GM18951 (cell line): ENCODE measurements around the gene IGFBP5.

ENCODE experiments used
- POLR2A ChIP-seq: IDR thresholded peaks from 4 replicates; pipeline ENCODE4 v1.6.1; 2011; ENCODE audit warnings: mild to moderate bottlenecking; ENCODE audit not compliant: insufficient read length, insufficient read depth; ENCODE audit errors: extremely low read depth
- in situ Hi-C: fragments of 300-500 bp; cut with MboI; formaldehyde crosslinking; loops from one replicate; pipeline ENCODE4 v1.12.0; 2022; ENCODE audit warnings: low sequenced_read_pairs, mixed read lengths, inconsistent platforms; ENCODE audit not compliant: unreplicated experiment

The IGFBP5 gene

GRCh38 chr2:216689397-216689796, 6.0 kb downstream of the IGFBP5 start:
- in situ Hi-C loops, result loop anchor here (10.0 to 25.0 kb wide), 2 partner anchors 825 to 1023 kb away; no protein-coding TSS in a partner anchor
- no peak for TF ChIP-seq POLR2A

DNA sequence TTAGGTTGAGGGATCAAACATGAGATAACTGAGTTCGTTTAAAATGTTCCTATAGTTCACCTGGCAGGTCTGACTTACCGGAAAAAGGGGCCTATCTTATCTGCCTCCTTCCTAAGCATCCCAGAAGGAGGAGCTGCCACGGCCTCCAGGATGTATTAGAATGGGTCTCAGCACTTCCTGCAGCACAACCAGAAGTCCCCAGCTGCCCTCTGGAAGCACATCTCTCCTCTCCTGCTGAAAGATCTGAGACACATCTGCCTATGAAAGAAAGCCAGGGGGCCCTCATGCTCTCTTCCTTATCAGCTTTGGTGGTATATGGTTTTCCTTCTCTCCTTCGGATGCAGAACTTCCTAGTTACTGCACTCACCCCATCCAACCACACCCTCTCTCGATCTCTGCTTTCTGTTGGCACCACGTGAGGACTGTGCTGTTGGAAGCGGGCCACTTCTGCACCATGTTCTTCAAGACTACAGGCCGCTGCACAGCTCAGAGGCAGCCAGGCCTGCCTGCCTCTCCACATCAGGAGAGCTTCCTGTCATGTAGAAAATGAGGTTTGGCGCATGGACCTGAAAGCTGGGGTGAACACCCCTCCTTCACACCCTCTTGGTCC, 6.5 kb downstream of the IGFBP5 start:
- in situ Hi-C loops, result loop anchor here (10.0 to 25.0 kb wide), 2 partner anchors 826 to 1023 kb away; no protein-coding TSS in a partner anchor
- no peak for TF ChIP-seq POLR2A

GRCh38 chr2:216687646-216688045, 7.7 kb downstream of the IGFBP5 start:
- in situ Hi-C loops, result loop anchor here (10.0 to 25.0 kb wide), 2 partner anchors 827 to 1025 kb away; no protein-coding TSS in a partner anchor
- TF ChIP-seq POLR2A, result no peak

DNA sequence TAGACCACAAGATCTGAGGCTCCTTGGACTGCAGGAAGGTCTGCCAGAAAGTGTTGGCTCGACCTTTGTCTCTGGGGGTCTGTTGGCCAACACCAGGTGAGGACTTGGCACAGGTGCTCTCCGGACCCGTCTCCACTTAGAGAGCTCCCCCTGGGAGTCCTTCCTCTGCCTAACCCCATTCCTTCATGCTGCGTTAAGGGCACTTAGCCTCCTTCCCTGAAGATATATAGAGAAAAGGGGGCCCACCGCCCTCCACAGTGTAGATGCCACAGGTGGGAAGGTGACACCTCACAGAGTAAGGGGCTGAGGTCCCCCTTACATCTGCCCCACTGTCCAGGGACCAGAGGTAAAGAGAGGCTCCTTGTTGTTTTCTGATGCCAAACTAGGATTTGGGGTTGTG, 8.2 kb downstream of the IGFBP5 start:
- in situ Hi-C loops, result loop anchor here (10.0 to 25.0 kb wide), 2 partner anchors 828 to 1025 kb away; no protein-coding TSS in a partner anchor
- TF ChIP-seq POLR2A, result no peak

- no peak for TF ChIP-seq POLR2A
- in situ Hi-C loops, result loop anchor here (10.0 to 25.0 kb wide), 2 partner anchors 829 to 1027 kb away; no protein-coding TSS in a partner anchor
Measured at GRCh38 chr2:216685327-216685875, 9.9 kb downstream of the IGFBP5 start.

DNA sequence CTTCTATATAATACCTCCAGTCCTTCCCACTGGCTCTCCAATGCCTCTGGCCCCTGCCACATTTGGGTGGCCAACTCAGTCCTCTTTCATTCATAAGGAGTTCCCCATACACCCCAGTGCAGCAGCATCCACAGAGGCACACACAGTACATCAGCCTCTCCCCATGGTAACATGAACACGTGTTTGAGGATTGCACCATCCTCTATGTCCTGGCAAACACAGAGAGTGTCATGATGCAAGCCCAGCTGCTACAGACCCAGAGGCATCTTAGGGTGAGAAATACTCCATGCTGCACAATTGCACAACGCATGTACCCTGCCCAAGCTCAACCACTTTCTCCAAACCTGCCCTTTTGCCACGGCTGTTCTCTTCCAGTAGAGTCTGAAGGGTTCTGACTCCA, 11.5 kb downstream of the IGFBP5 start:
- TF ChIP-seq POLR2A, result no peak
- in situ Hi-C loops, result loop anchor here (10.0 to 25.0 kb wide), 2 partner anchors 831 to 1028 kb away; no protein-coding TSS in a partner anchor

GRCh38 chr2:216681683-216682082, 13.7 kb downstream of the IGFBP5 start:
- in situ Hi-C loops, result loop anchor here (10.0 to 25.0 kb wide), 2 partner anchors 833 to 1031 kb away; no protein-coding TSS in a partner anchor
- TF ChIP-seq POLR2A, result no peak

DNA sequence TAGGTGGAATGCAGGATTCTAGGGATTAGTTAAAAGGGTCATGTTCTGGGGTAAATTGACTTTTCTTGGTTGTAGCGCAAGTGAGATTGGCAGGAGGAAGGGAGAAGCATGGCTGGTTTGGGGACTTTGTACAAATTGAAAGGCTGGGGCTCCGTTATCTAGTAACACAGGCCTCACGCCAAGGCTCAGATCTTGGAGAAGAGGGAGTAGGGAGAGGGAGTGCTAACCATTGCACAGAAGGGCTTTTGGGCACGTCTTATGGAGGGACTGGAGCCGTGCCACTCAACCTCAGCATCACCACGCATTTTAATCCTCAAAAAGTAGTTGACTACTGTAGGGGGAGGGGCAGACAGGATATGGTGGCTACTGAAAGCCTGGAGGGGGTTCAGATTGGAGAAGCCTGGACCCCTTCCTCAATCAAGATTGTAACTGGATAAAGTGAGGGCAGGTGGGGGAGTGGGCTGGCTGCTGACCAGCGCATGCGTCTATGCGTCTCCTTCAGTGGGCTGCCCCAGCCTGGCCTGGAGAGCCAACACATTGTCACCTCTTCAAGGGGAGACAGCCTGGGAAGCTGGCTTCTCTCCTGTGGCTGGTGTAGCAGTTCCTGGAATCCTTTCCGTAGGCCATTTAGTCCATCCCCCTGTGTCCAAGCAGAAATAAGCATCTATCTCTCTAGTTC, 14.3 kb downstream of the IGFBP5 start:
- TF ChIP-seq POLR2A, result no peak
- in situ Hi-C loops, result loop anchor here (10.0 to 25.0 kb wide), 2 partner anchors 834 to 1031 kb away; no protein-coding TSS in a partner anchor

- TF ChIP-seq POLR2A, result no peak
Measured at GRCh38 chr2:216679658-216680024, 15.7 kb downstream of the IGFBP5 start.

GRCh38 chr2:216678813-216679657, 16.3 kb downstream of the IGFBP5 start:
- in situ Hi-C loops, result loop anchor here (25.0 kb wide), 1 partner anchor 1033 kb away; no protein-coding TSS in a partner anchor
- TF ChIP-seq POLR2A, result no peak

More at GRCh38 chr2:216679658-216680024, 15.7 kb downstream of the IGFBP5 start:
- in situ Hi-C loops, result loop anchor here (10.0 to 25.0 kb wide), 2 partner anchors 835 to 1033 kb away; no protein-coding TSS in a partner anchor

DNA sequence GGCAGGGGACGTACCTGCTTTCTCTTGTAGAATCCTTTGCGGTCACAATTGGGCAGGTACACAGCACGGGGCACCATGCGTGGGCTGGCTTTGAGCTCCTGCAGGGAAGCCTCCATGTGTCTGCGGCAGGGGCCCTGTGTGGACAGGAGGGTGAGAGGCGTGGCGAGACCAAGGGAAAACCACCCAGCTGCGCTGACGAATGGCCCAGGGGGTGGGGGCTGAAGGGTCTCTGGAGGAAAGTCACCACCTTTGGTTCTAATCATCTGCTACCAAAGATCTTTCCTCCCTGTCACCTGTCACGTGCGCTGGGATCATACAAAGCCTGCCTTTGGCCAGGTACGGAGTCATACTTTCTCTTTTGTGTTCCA, 17.3 kb downstream of the IGFBP5 start:
- no peak for TF ChIP-seq POLR2A
- in situ Hi-C loops, result loop anchor here (25.0 kb wide), 1 partner anchor 1034 kb away; no protein-coding TSS in a partner anchor

DNA sequence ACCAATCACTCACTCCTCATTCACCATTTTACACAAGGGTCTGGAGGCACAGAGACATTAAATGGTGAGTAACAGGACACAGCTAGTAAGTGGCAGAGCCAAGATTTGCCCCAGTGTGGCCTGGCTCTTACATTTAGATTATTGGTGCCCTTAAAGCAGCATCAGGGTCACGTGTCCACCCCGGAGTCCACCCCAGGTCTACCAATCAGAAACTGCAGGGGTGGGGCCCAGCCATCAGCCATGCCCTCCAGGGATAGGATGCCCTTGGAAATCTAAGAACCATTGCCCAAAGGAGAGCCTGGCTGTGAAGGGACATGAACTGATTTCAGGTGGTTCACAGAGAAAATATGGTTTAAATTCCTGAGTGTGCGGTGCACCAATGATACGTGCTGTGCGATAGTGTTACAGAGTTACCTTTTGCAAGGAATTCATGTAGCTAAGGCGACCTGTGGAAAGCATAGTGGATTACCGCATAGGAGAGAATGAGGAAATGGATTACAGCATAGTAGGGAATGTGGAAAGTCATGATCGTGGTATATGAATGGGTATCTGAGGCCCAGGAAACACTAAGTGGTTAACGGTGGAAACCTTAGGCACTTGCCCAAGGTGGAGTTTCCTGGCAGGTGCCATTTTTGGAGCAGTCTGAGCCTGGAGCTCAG, 17.8 kb downstream of the IGFBP5 start:
- in situ Hi-C loops, result loop anchor here (25.0 kb wide), 1 partner anchor 1035 kb away; no protein-coding TSS in a partner anchor

More for the DNA sequence above, 17.8 kb downstream of the IGFBP5 start:
- TF ChIP-seq POLR2A, result no peak
